HepG2 (cell line): ENCODE results near the gene SP1. TPM values are rescaled to one million over a fixed set of nuclear protein-coding genes. Genes with fewer than 3 reads are reported as not detected.
A peak's percentile ranks its signal among the peaks of the same experiment; 100 is the strongest.

ENCODE experiments used
- BHLHE40 ChIP-seq: IDR thresholded peaks from 2 replicates; pipeline ENCODE4 v1.6.1; 2011; ENCODE audit warnings: low read length, improper control_type of control experiment
- KAT2B ChIP-seq: fragments of 150-350 bp; IDR thresholded peaks from 2 replicates; pipeline ENCODE4 v1.6.1; 2014; ENCODE audit warnings: low read depth, low read length, borderline replicate concordance
- SMAD3 ChIP-seq: sonication (generic); formaldehyde crosslinking; IDR thresholded peaks from 2 replicates; pipeline ENCODE4 v1.4.0; 2020; ENCODE audit warnings: missing genetic modification reagents
- ZNF337 ChIP-seq: sonication (generic); formaldehyde crosslinking; IDR thresholded peaks from 2 replicates; pipeline ENCODE4 v1.5.1; 2020; ENCODE audit warnings: missing genetic modification reagents, low read depth, mild to moderate bottlenecking, borderline replicate concordance
- polyA plus RNA-seq, 8 experiments: library from polyadenylated mRNA; depleted of rRNA in 3 of 8; stranded (reverse) in 7 of 8; unstranded in 1 of 8; fragments of >200 nt; fragmentation: Illumina TruSeq in 4 of 8; extraction: Trizol in 4 of 8; gene quantifications; 2 replicates each; pipeline versions ENCODE4 v1.2.1 to v1.2.3, GENCODE V29; 2011 to 2016; ENCODE audit warnings: low read depth in 4 of 8, missing spikeins in 1 of 8, mixed read lengths in 1 of 8; ENCODE audit not compliant: insufficient read depth in 1 of 8
- total RNA-seq, 5 experiments: library from RNA; depleted of rRNA; stranded (reverse); fragments of >200 nt; fragmentation: Illumina TruSeq; extraction: Trizol; gene quantifications; 2 replicates each; pipeline ENCODE4 v1.2.3, GENCODE V29; 2016; ENCODE audit warnings: low read depth in 1 of 5
- TF ChIP-seq, protein P1 (sequence below): sonication (generic); formaldehyde crosslinking; IDR thresholded peaks from 2 replicates; pipeline ENCODE4 v1.4.0; 2020; ENCODE audit warnings: missing genetic modification reagents
- TF ChIP-seq, protein P2 (sequence below): sonication (generic); formaldehyde crosslinking; IDR thresholded peaks from 2 replicates; pipeline ENCODE4 v1.4.0; 2020; ENCODE audit warnings: missing genetic modification reagents
- TF ChIP-seq, protein P3 (sequence below): sonication (generic); formaldehyde crosslinking; IDR thresholded peaks from 2 replicates; pipeline ENCODE4 v1.4.0; 2020; ENCODE audit warnings: mild to moderate bottlenecking, missing genetic modification reagents
- TF ChIP-seq, protein P4 (sequence below): sonication (generic); formaldehyde crosslinking; IDR thresholded peaks from 2 replicates; pipeline ENCODE4 v1.8.1; 2023; ENCODE audit warnings: mild to moderate bottlenecking, missing genetic modification reagents, borderline replicate concordance
- TF ChIP-seq, protein P5 (sequence below): sonication (generic); formaldehyde crosslinking; IDR thresholded peaks from 2 replicates; pipeline ENCODE4 v1.5.1; 2020; ENCODE audit warnings: missing genetic modification reagents, mild to moderate bottlenecking, borderline replicate concordance

The SP1 gene
- total and polyA plus RNA-seq, 2 of the 13 experiments (the other 11 are each of a cell fraction or from before 2014, with no cell fraction given): 26.5 to 27.5 TPM

DNA sequence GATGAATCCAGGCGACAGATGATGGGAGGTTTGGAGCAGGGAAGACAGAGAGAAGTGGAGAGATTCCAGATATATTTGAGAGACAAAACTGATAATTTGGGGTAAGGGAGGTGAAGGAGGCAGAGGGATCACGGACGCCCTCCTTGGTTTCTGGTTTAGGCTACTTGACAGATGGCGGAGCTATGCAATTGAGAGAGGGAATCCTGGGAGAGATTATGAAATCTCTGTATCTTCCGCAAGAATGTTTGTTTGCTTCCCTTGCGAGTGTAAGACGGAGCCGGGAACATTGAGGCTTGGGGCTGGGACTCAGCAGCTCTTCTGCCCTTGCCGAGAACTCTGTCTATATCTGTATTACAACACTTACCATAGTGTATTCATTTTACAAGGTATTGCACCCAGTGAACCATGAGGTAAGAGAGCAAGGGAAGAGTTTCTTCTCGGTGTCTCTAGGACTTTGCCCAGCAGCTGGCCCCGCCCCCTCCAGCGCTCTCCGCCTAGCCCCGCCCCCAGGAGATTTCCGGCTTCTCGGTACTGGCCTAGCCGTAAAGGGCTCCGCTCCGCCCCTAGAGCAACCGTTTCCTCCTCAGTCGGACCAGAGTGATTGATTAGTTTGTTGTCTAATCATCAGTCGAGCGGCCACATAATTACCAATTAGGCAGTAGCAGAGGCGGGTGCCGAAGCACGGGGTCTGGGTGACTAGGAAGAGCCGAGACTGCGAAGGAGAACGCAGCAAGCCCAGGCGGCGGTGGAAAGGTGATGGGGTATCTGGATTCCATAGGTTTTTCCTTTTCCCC is 61.3 kb downstream of the SP1 start, which contains the start of gene PRR13 (continued):
- TF ChIP-seq, protein P1, sequence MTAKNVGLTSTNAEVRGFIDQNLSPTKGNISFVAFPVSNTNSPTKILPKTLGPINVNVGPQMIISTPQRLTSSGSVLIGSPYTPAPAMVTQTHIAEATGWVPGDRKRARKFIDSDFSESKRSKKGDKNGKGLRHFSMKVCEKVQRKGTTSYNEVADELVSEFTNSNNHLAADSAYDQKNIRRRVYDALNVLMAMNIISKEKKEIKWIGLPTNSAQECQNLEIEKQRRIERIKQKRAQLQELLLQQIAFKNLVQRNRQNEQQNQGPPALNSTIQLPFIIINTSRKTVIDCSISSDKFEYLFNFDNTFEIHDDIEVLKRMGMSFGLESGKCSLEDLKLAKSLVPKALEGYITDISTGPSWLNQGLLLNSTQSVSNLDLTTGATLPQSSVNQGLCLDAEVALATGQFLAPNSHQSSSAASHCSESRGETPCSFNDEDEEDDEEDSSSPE: no peak
- TF ChIP-seq, protein P2, sequence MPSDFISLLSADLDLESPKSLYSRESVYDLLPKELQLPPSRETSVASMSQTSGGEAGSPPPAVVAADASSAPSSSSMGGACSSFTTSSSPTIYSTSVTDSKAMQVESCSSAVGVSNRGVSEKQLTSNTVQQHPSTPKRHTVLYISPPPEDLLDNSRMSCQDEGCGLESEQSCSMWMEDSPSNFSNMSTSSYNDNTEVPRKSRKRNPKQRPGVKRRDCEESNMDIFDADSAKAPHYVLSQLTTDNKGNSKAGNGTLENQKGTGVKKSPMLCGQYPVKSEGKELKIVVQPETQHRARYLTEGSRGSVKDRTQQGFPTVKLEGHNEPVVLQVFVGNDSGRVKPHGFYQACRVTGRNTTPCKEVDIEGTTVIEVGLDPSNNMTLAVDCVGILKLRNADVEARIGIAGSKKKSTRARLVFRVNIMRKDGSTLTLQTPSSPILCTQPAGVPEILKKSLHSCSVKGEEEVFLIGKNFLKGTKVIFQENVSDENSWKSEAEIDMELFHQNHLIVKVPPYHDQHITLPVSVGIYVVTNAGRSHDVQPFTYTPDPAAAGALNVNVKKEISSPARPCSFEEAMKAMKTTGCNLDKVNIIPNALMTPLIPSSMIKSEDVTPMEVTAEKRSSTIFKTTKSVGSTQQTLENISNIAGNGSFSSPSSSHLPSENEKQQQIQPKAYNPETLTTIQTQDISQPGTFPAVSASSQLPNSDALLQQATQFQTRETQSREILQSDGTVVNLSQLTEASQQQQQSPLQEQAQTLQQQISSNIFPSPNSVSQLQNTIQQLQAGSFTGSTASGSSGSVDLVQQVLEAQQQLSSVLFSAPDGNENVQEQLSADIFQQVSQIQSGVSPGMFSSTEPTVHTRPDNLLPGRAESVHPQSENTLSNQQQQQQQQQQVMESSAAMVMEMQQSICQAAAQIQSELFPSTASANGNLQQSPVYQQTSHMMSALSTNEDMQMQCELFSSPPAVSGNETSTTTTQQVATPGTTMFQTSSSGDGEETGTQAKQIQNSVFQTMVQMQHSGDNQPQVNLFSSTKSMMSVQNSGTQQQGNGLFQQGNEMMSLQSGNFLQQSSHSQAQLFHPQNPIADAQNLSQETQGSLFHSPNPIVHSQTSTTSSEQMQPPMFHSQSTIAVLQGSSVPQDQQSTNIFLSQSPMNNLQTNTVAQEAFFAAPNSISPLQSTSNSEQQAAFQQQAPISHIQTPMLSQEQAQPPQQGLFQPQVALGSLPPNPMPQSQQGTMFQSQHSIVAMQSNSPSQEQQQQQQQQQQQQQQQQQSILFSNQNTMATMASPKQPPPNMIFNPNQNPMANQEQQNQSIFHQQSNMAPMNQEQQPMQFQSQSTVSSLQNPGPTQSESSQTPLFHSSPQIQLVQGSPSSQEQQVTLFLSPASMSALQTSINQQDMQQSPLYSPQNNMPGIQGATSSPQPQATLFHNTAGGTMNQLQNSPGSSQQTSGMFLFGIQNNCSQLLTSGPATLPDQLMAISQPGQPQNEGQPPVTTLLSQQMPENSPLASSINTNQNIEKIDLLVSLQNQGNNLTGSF (CRISPR knock-in tag): no peak
- TF ChIP-seq ZNF337 (CRISPR knock-in tag) (no peak; the same call in 1 of the 2 replicates), KAT2B (no peak), SMAD3 (CRISPR knock-in tag) (0 out of 2 replicates have a peak, but pooled peaks have one; percentile 4), BHLHE40 (no peak)
- TF ChIP-seq, protein P3, sequence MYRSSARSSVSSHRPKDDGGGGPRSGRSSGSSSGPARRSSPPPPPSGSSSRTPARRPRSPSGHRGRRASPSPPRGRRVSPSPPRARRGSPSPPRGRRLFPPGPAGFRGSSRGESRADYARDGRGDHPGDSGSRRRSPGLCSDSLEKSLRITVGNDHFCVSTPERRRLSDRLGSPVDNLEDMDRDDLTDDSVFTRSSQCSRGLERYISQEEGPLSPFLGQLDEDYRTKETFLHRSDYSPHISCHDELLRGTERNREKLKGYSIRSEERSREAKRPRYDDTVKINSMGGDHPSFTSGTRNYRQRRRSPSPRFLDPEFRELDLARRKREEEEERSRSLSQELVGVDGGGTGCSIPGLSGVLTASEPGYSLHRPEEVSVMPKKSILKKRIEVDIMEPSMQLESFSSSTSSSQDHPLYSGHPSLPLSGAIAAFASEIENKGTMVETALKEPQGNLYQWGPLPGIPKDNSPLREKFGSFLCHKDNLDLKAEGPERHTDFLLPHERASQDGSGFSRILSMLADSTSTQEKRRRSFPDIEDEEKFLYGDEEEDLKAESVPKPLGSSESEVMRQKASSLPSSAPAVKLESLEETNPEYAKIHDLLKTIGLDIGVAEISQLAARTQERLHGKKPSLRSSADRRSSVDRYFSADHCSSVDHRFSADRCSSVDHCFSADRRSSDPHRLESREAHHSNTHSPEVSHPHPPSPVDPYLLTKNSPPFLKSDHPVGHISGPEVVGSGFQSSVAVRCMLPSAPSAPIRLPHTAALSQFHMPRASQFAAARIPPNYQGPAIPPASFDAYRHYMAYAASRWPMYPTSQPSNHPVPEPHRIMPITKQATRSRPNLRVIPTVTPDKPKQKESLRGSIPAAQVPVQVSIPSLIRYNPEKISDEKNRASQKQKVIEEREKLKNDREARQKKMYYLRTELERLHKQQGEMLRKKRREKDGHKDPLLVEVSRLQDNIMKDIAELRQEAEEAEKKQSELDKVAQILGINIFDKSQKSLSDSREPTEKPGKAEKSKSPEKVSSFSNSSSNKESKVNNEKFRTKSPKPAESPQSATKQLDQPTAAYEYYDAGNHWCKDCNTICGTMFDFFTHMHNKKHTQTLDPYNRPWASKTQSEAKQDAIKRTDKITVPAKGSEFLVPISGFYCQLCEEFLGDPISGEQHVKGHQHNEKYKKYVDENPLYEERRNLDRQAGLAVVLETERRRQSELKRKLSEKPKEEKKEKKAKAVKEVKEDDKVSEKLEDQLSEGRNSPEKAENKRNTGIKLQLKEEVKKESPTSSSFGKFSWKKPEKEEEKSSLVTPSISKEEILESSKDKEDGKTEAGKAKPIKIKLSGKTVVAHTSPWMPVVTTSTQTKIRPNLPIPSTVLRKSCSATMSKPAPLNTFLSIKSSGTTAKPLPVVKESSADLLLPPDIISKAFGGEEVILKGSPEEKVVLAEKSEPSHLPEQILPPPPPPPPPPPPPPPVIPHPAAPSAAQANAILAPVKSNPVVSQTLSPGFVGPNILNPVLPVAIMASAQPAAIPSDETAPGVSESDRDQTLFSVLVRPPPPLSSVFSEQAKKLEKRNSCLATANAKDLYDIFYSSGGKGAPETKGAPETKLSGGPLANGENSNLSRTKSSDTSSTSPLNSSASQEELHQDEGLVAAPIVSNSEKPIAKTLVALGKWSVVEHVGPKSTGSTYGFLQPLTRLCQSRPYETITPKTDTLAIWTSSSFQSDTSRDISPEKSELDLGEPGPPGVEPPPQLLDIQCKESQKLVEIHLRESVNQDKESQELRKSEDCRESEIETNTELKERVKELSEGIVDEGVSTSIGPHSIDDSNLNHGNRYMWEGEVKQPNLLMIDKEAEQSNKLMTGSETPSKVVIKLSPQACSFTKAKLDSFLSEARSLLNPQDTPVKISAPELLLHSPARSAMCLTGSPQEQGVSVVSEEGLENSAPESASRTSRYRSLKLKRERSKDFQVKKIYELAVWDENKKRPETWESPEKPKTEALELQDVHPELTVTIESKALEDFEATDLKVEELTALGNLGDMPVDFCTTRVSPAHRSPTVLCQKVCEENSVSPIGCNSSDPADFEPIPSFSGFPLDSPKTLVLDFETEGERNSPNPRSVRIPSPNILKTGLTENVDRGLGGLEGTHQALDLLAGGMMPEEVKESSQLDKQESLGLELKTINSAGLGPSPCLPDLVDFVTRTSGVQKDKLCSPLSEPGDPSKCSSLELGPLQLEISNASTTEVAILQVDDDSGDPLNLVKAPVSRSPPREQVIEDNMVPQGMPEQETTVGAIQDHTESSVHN (CRISPR knock-in tag): 0 out of 2 replicates have a peak, but pooled peaks have one; percentile 28
- TF ChIP-seq, protein P4, sequence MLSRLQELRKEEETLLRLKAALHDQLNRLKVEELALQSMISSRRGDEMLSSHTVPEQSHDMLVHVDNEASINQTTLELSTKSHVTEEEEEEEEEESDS: no peak
- TF ChIP-seq, protein P5, sequence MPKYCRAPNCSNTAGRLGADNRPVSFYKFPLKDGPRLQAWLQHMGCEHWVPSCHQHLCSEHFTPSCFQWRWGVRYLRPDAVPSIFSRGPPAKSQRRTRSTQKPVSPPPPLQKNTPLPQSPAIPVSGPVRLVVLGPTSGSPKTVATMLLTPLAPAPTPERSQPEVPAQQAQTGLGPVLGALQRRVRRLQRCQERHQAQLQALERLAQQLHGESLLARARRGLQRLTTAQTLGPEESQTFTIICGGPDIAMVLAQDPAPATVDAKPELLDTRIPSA: no peak
